ENCODE results near the gene PCDHB3. TPM values are rescaled to one million over a fixed set of nuclear protein-coding genes. Genes with fewer than 3 reads are reported as not detected.

The PCDHB3 gene
- total and polyA plus RNA-seq, 2 of the 4 experiments (the other 2 are of a cell fraction) = 0.12 to 0.18 TPM

DNA sequence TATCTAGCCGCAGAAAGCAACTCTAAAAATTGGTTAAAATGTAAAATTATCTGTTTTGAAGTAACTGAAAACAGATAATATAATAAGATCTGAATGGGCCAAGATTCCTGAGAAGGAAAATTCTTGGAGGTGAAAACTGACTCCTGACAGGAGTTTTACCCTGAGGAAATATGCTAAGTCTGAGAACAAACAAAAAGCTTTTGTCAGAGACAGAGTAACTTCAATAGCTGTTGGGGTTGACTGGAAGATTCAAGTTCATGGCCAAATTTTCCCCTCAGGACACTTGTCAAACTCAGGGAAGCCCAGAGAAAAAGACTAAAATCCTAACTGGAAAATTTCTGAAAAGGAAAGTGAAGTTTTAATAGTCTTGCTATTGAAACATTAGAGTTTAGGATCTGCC, 27.0 kb downstream of the PCDHB3 start:
- H3K23ac ChIP-seq (ENCODE audit: low read depth, low read length) = no peak overlapping the region
- no peak overlapping the region for H2BK15ac ChIP-seq (ENCODE audit: low read depth, low read length)
- H4K91ac ChIP-seq (ENCODE audit: insufficient read depth, low read depth, low read length) = no peak overlapping the region
- H3K36me3 ChIP-seq (ENCODE audit: control insufficient read depth, insufficient read depth, low read length) = no peaks in the 10 kb centered on the region
- no peak overlapping the region for H2BK20ac ChIP-seq (ENCODE audit: low read depth, low read length)
- ATAC-seq (ENCODE audit: low read depth) (no peak), DNase-seq (no peak)
- H3K27ac ChIP-seq (ENCODE audit: insufficient read depth, low read length) = no peak overlapping the region
- ChIA-PET POLR2A (ENCODE audit: unreplicated experiment) (no interaction called here), CTCF (interaction anchor here (0.5 kb wide), 1 partner anchor 104 kb away, joined by 4 read pairs; no protein-coding TSS in a partner anchor)
- no peak overlapping the region for H2AK5ac ChIP-seq (ENCODE audit: low read depth, low read length)
- H4K8ac ChIP-seq (ENCODE audit: low read depth in 2 of 2, low read length in 2 of 2) = no peak overlapping the region
- no peak overlapping the region for H3K4me3 ChIP-seq (ENCODE audit: insufficient read depth, low read depth, low read length)
- H2AK9ac ChIP-seq (replicated peaks; ENCODE audit: low read depth, low read length, poor library complexity) = no peak overlapping the region
- TF ChIP-seq RAD21 (IDR thresholded peaks at IDR 0.05; ENCODE audit: low read length) (no peak), USF2 (IDR thresholded peaks at IDR 0.05; ENCODE audit: low read depth, low read length) (no peak), CHD1 (IDR thresholded peaks at IDR 0.05; ENCODE audit: low read depth, low read length) (no peak), MAFK (IDR thresholded peaks at IDR 0.05; ENCODE audit: low read depth, low read length) (no peak), BHLHE40 (IDR thresholded peaks at IDR 0.05; ENCODE audit: low read depth, low read length) (no peak), FOS (IDR thresholded peaks at IDR 0.05; ENCODE audit: low read depth, low read length) (no peak), POLR2A (IDR thresholded peaks at IDR 0.05; ENCODE audit: low read depth, low read length) (no peak), RCOR1 (IDR thresholded peaks at IDR 0.05; ENCODE audit: insufficient replicate concordance, low read length) (no peak), CEBPB (IDR thresholded peaks at IDR 0.05; ENCODE audit: low read depth, low read length) (no peak), MAZ (IDR thresholded peaks at IDR 0.05; ENCODE audit: borderline replicate concordance, low read depth, low read length) (no peak), RFX5 (IDR thresholded peaks at IDR 0.05; ENCODE audit: low read depth, low read length) (no peak), MXI1 (IDR thresholded peaks at IDR 0.05; ENCODE audit: borderline replicate concordance, low read depth, low read length) (no peak), SMC3 (IDR thresholded peaks at IDR 0.05; ENCODE audit: low read depth, low read length) (no peak)
- TF ChIP-seq, protein P1, sequence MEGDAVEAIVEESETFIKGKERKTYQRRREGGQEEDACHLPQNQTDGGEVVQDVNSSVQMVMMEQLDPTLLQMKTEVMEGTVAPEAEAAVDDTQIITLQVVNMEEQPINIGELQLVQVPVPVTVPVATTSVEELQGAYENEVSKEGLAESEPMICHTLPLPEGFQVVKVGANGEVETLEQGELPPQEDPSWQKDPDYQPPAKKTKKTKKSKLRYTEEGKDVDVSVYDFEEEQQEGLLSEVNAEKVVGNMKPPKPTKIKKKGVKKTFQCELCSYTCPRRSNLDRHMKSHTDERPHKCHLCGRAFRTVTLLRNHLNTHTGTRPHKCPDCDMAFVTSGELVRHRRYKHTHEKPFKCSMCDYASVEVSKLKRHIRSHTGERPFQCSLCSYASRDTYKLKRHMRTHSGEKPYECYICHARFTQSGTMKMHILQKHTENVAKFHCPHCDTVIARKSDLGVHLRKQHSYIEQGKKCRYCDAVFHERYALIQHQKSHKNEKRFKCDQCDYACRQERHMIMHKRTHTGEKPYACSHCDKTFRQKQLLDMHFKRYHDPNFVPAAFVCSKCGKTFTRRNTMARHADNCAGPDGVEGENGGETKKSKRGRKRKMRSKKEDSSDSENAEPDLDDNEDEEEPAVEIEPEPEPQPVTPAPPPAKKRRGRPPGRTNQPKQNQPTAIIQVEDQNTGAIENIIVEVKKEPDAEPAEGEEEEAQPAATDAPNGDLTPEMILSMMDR (conservative IDR thresholded peaks at IDR 0.05; ENCODE audit: low read depth, low read length) = no peak
- TF ChIP-seq, protein P2, sequence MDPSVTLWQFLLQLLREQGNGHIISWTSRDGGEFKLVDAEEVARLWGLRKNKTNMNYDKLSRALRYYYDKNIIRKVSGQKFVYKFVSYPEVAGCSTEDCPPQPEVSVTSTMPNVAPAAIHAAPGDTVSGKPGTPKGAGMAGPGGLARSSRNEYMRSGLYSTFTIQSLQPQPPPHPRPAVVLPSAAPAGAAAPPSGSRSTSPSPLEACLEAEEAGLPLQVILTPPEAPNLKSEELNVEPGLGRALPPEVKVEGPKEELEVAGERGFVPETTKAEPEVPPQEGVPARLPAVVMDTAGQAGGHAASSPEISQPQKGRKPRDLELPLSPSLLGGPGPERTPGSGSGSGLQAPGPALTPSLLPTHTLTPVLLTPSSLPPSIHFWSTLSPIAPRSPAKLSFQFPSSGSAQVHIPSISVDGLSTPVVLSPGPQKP (IDR thresholded peaks at IDR 0.05; ENCODE audit: borderline replicate concordance, low read depth, low read length) = no peak
- no peaks in the 10 kb centered on the region for H3K27me3 ChIP-seq (ENCODE audit: control insufficient read depth, insufficient read depth, low read length)
- H2BK5ac ChIP-seq (ENCODE audit: low read depth, low read length, poor library complexity, severe bottlenecking) = no peak overlapping the region
- H2BK120ac ChIP-seq (ENCODE audit: low read depth, low read length) = no peak overlapping the region
- H3K4me1 ChIP-seq (ENCODE audit: control insufficient read depth, insufficient read depth, low read length) = no peaks in the 10 kb centered on the region
- no peak overlapping the region for H3K56ac ChIP-seq (ENCODE audit: extremely low read depth, insufficient read depth, low read length)
- no peak overlapping the region for H3K18ac ChIP-seq (ENCODE audit: low read depth, low read length)
- in situ Hi-C loops (cut with MboI; ENCODE audit: low sequenced_read_pairs) = no loop called here
- no peak overlapping the region for H3K4ac ChIP-seq (ENCODE audit: low read depth, low read length)
- no peaks in the 10 kb centered on the region for H3K9me1 ChIP-seq (ENCODE audit: insufficient read depth, low read length)
- no peak overlapping the region for H3K9ac ChIP-seq (ENCODE audit: low read depth, low read length)
- WGBS, 2 experiments (ENCODE audit: extremely low coverage in 2 of 2, insufficient read length in 1 of 2) = no CpG with 5 or more reads among the region's 1 CpG
- dilution Hi-C loops (cut with HindIII; ENCODE audit: low sequenced_read_pairs, unreplicated experiment) = no loop called here
- H2AFZ ChIP-seq (replicated peaks; ENCODE audit: low read length, poor library complexity) = no peak overlapping the region
- H3K79me1 ChIP-seq (ENCODE audit: low read depth in 1 of 2, low read length in 2 of 2) = no peaks in the 10 kb centered on the region
- intact Hi-C loops (cut with micrococcal nuclease) = no loop called here
- no TSS peak for BruUV-seq (replicated peaks)
- H3K4me2 ChIP-seq (ENCODE audit: low read depth, low read length) = no peak overlapping the region
- peaks cover 7% of the 10 kb centered on the region; the same call in 1 of the 2 replicates for H3K9me3 ChIP-seq (ENCODE audit: control insufficient read depth, insufficient read depth, low read length)
- H4K5ac ChIP-seq (ENCODE audit: low read depth, low read length) = no peak overlapping the region
- H3K14ac ChIP-seq (replicated peaks; ENCODE audit: low read depth, low read length) = no peak overlapping the region
- H4K20me1 ChIP-seq (ENCODE audit: insufficient read depth, low read length) = no peaks in the 10 kb centered on the region
